Endothelial cell (in vitro differentiated cells): Measurements from ENCODE around the gene TRIM36. TPM values are rescaled to one million over a fixed set of nuclear protein-coding genes. Genes with fewer than 3 reads are reported as not detected.

Experiments
- DNase-seq: peaks from one replicate; pipeline ENCODE4 v3.0.0; 2021; ENCODE audit warnings: low spot score
- H3K27ac Mint-ChIP-seq: one replicate; pipeline ENCODE4 v1.8.0; 2021; ENCODE audit warnings: mixed read lengths, inconsistent platforms; ENCODE audit not compliant: unreplicated experiment
- H3K27me3 Mint-ChIP-seq: one replicate; pipeline ENCODE4 v1.8.0; 2021; ENCODE audit warnings: mild to moderate bottlenecking, moderate library complexity, mixed read lengths, inconsistent platforms; ENCODE audit not compliant: unreplicated experiment
- H3K36me3 Mint-ChIP-seq: one replicate; pipeline ENCODE4 v1.8.0; 2021; ENCODE audit warnings: mild to moderate bottlenecking, low read depth, mixed read lengths, inconsistent platforms; ENCODE audit not compliant: unreplicated experiment
- H3K4me1 Mint-ChIP-seq: one replicate; pipeline ENCODE4 v1.8.0; 2021; ENCODE audit warnings: mild to moderate bottlenecking, mixed read lengths, inconsistent platforms; ENCODE audit not compliant: unreplicated experiment
- H3K4me3 Mint-ChIP-seq: one replicate; pipeline ENCODE4 v1.8.0; 2021; ENCODE audit warnings: mild to moderate bottlenecking, mixed read lengths, inconsistent platforms; ENCODE audit not compliant: unreplicated experiment
- H3K9me3 Mint-ChIP-seq: one replicate; pipeline ENCODE4 v1.8.0; 2021; ENCODE audit warnings: mixed read lengths, inconsistent platforms; ENCODE audit not compliant: unreplicated experiment
- total RNA-seq: library from RNA; stranded (reverse); fragmentation: NEBNext Ultra II Directional; extraction: Animal tissue kit (Norgen Biotek cat#: 25700); gene quantifications from one replicate; pipeline ENCODE4 v1.2.1, GENCODE V29; 2021; ENCODE audit not compliant: unreplicated experiment
- TF ChIP-seq, protein P1 (sequence below): fragments of 200-600 bp; sonication (generic); IDR thresholded peaks from one replicate; pipeline ENCODE4 v1.5.0; 2021; ENCODE audit warnings: antibody characterized with exemption; ENCODE audit not compliant: unreplicated experiment

Gene TRIM36
- total RNA-seq, 1 donor from 2014 or later, result 9.9 TPM

DNA sequence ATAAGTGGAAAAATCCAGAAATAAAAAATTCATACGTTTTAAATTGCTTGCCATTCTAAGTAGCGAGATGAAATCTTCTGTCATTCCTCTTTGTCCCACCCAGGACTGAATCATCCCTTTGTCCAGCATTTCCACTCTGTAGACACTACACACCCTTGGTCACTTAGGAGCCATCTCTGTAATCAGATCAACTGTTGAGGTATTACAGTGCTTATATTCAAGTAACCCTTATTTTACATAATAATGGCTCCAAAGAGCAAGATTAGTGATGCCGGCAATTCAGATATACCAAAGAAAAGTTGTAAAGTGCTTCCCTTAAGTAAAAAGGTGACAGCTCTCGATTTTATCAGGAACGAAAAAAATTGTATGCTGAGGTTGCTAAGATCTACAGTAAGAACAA, 60.4 kb downstream of the TRIM36 start:
- no peak overlapping the region for H3K27ac Mint-ChIP-seq
- DNase-seq, result no peak
- no peaks in the 10 kb centered on the region for H3K4me1 Mint-ChIP-seq
- no peak overlapping the region for H3K4me3 Mint-ChIP-seq
- no peaks in the 10 kb centered on the region for H3K9me3 Mint-ChIP-seq
- H3K27me3 Mint-ChIP-seq, result peaks cover under 1% of the 10 kb centered on the region
- no peaks in the 10 kb centered on the region for H3K36me3 Mint-ChIP-seq
- TF ChIP-seq, protein P1, sequence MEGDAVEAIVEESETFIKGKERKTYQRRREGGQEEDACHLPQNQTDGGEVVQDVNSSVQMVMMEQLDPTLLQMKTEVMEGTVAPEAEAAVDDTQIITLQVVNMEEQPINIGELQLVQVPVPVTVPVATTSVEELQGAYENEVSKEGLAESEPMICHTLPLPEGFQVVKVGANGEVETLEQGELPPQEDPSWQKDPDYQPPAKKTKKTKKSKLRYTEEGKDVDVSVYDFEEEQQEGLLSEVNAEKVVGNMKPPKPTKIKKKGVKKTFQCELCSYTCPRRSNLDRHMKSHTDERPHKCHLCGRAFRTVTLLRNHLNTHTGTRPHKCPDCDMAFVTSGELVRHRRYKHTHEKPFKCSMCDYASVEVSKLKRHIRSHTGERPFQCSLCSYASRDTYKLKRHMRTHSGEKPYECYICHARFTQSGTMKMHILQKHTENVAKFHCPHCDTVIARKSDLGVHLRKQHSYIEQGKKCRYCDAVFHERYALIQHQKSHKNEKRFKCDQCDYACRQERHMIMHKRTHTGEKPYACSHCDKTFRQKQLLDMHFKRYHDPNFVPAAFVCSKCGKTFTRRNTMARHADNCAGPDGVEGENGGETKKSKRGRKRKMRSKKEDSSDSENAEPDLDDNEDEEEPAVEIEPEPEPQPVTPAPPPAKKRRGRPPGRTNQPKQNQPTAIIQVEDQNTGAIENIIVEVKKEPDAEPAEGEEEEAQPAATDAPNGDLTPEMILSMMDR, result no peak

DNA sequence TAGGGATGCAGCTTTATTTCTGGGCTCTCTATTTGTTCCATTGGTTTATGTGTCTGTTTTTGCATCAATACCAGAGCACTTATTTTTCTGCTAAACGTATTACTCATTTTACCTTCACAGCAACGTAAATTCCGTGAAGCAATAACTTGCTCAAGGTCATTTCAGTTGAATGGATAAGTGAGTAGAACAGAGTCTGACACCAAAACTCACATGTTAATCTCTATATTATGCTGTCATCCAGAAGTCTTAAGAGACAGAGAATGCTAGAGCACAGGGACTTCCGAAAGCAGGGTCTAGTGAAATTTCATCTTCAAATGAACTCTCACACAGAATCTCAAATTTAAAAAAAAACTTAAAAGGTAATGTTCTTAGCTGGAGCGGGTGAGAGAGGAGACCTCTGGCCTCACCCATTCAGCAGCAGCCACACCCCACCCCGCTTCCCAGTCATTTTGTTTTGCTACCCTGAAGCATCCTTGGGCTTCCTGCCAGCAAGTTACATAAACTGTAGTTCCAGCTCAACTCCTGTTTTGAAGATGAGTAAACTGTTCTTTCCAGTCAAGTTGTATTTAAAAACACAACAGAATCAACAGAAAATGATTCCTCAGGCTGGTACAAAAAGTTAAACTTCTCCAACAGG, 69.3 kb downstream of the TRIM36 start:
- Mint-ChIP-seq H3K27me3 (peaks cover 2% of the 10 kb centered on the region), H3K4me3 (no peak overlapping the region), H3K9me3 (no peaks in the 10 kb centered on the region), H3K36me3 (no peaks in the 10 kb centered on the region), H3K27ac (no peak overlapping the region), H3K4me1 (no peaks in the 10 kb centered on the region)
- no peak for DNase-seq
- TF ChIP-seq, protein P1, result no peak

DNA sequence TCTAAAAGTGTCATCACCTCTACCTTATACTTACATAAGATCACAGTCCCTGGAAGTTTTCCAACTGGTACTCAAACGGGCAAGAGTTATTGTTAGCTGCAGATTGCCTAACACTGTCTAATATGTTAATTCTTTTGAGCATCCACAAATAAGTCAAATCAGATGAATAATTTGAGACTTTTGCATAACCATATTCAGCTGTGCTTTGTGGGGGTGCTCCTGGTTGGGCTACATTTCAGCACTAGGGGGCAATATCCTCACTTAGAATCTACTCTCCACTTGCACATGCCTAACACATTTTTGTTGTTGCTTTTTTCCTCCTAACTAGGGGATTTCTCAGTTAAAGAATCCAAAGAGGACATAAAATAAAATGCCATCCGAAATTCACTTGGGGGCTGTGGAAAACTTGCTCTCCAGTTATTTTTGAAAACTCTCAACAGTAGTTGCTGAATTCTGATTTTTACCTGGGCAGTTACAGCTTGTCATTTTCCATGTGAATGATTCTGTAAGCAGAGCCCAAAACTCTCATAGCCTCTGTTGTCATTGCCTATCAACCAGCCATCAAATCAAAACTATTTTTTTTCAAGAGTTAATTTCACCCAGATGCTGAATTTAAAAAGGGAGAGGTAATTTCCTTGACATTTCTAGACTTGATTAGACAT, 71.5 kb downstream of the TRIM36 start:
- peak; percentile 30 for DNase-seq
- Mint-ChIP-seq H3K4me3 (no peak overlapping the region), H3K27ac (no peak overlapping the region), H3K4me1 (no peaks in the 10 kb centered on the region), H3K36me3 (no peaks in the 10 kb centered on the region), H3K27me3 (no peaks in the 10 kb centered on the region), H3K9me3 (no peaks in the 10 kb centered on the region)
- TF ChIP-seq, protein P1, result peak; percentile 73

DNA sequence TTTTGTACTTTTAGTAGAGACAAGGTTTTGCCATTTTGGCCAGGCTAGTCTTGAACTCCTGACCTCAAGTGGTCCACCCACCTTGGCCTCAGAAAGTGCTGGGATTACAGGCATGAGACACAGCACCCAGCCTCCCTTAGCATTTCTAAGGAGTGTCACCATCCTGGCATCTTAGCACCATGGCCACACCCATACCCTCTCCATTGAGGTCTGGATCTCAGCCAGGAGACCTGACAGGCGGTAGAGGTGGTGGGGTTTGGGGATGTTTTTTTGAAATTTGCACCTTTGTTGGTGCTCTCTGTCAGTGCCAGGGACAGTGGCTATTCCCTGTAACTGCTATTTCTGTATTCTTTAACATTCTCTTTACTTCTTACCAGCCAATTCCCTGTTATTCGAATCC, 72.5 kb downstream of the TRIM36 start:
- TF ChIP-seq, protein P1, result no peak
- H3K4me3 Mint-ChIP-seq, result no peak overlapping the region
- no peaks in the 10 kb centered on the region for H3K4me1 Mint-ChIP-seq
- H3K27me3 Mint-ChIP-seq, result no peaks in the 10 kb centered on the region
- no peak overlapping the region for H3K27ac Mint-ChIP-seq
- no peaks in the 10 kb centered on the region for H3K36me3 Mint-ChIP-seq
- H3K9me3 Mint-ChIP-seq, result no peaks in the 10 kb centered on the region
- no peak for DNase-seq

DNA sequence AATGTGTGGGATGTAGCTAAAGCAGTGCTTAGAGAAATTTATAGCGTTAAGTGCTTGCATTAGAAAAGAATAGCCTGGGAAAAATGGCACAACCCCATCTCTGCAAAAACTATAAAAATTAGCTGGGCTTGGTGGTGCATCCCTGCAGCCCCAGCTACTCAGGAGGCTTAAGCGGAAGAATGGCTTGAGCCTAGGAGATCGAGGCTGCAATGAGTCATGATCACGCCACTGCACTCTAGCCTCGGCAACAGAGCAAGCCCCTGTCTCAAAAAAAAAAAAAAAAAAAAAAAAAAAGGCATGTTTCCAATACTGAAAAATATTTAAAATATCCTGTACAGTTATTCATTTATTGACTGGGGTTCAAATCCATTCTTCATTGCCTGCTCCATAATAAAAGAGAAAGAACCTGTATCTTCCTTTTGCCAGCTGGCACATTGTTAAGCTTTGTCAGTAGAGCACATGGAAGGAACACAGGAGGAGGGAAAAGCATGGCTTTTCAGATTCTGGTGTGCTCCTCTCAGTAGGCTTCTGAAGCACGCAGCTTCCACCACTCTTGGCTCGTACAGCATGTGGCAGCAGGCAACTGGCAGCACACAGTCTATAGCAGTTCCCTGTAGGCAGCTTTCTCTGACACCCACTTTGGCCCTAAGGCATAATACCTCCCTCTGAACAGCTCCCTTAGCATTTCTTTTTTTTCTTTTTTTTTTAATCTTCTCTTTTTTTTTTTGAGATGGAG, 73.5 kb downstream of the TRIM36 start:
- TF ChIP-seq, protein P1, result no peak
- Mint-ChIP-seq H3K9me3 (no peaks in the 10 kb centered on the region), H3K27me3 (no peaks in the 10 kb centered on the region), H3K4me1 (no peaks in the 10 kb centered on the region), H3K27ac (no peak overlapping the region), H3K36me3 (no peaks in the 10 kb centered on the region), H3K4me3 (no peak overlapping the region)
- no peak for DNase-seq
